ENCODE results near the gene EYA2.

Gene EYA2

GRCh38 chr20:46951405-46951804 is 56.8 kb downstream of the EYA2 start:
- DNase-seq (ENCODE audit: insufficient read length, low spot score), result no peak
- FAIRE-seq, result no peak
- TF ChIP-seq CTCF (IDR thresholded peaks at IDR 0.05; ENCODE audit: insufficient read depth, missing control alignments), result no peak

- no peak for TF ChIP-seq CTCF (IDR thresholded peaks at IDR 0.05; ENCODE audit: insufficient read depth, missing control alignments)
- no peak for FAIRE-seq
- DNase-seq (ENCODE audit: insufficient read length, low spot score), result no peak
Measured at GRCh38 chr20:46951840-46952497, 57.3 kb downstream of the EYA2 start.

GRCh38 chr20:46953596-46953995 is 59.0 kb downstream of the EYA2 start:
- TF ChIP-seq CTCF (IDR thresholded peaks at IDR 0.05; ENCODE audit: insufficient read depth, missing control alignments), result no peak
- DNase-seq (ENCODE audit: insufficient read length, low spot score) (no peak), FAIRE-seq (no peak)

- DNase-seq (ENCODE audit: insufficient read length, low spot score) (no peak), FAIRE-seq (no peak)
- no peak for TF ChIP-seq CTCF (IDR thresholded peaks at IDR 0.05; ENCODE audit: insufficient read depth, missing control alignments)
Measured at GRCh38 chr20:46954490-46955038, 59.9 kb downstream of the EYA2 start.

- FAIRE-seq (no peak), DNase-seq (ENCODE audit: insufficient read length, low spot score) (no peak)
- no peak for TF ChIP-seq CTCF (IDR thresholded peaks at IDR 0.05; ENCODE audit: insufficient read depth, missing control alignments)
Measured at GRCh38 chr20:46955601-46956556, 61.2 kb downstream of the EYA2 start.

- no peak for TF ChIP-seq CTCF (IDR thresholded peaks at IDR 0.05; ENCODE audit: insufficient read depth, missing control alignments)
- FAIRE-seq, result no peak
- DNase-seq (ENCODE audit: insufficient read length, low spot score), result no peak
Measured at GRCh38 chr20:46959081-46959692, 64.5 kb downstream of the EYA2 start.
